WTC11 (cell line): ENCODE results near the gene LRCH4. TPM values are rescaled to one million over a fixed set of nuclear protein-coding genes. Genes with fewer than 3 reads are reported as not detected.
"Not testable (repeated sequence)": the region's sequence is repeated elsewhere in the genome, so short reads cannot be mapped to it uniquely, and the experiment has no call there.

ENCODE experiments used
- ATAC-seq: fragments of 200-7000 bp; cut with Tn5 transposase; 2 replicates; pipeline ENCODE4 v1.10.0; 2021; ENCODE audit warnings: mild to moderate bottlenecking, moderate library complexity
- CTCF ChIA-PET: fragments of 300-600 bp; sonication (Branson Sonifier 250); formaldehyde crosslinking; loops from one replicate; lab custom pipeline; 2021; ENCODE audit warnings: antibody characterized with exemption; lab: Charles Lee
- POLR2A ChIA-PET: fragments of 350-600 bp; sonication (Branson Sonifier 250); formaldehyde crosslinking; loops from one replicate; lab custom pipeline; 2021; ENCODE audit warnings: antibody characterized with exemption; lab: Charles Lee
- DNase-seq: peaks from one replicate; pipeline ENCODE4 v3.0.0; 2021; ENCODE audit warnings: low spot score
- H3K27ac Mint-ChIP-seq: 2 replicates; pipeline ENCODE4 v1.8.0; 2021; ENCODE audit warnings: mixed read lengths
- H3K27me3 Mint-ChIP-seq: 2 replicates; pipeline ENCODE4 v1.8.0; 2021; ENCODE audit warnings: low read depth, mild to moderate bottlenecking, moderate library complexity, mixed read lengths
- H3K36me3 Mint-ChIP-seq: 2 replicates; pipeline ENCODE4 v1.8.0; 2021; ENCODE audit warnings: mixed read lengths
- H3K4me1 Mint-ChIP-seq: 2 replicates; pipeline ENCODE4 v1.8.0; 2022; ENCODE audit warnings: mixed read lengths
- H3K4me3 Mint-ChIP-seq: 2 replicates; pipeline ENCODE4 v1.8.0; 2021; ENCODE audit warnings: mild to moderate bottlenecking, moderate library complexity, mixed read lengths
- H3K9me3 Mint-ChIP-seq: 2 replicates; pipeline ENCODE4 v1.8.0; 2021; ENCODE audit warnings: mixed read lengths
- ARID4B ChIP-seq: sonication (generic); formaldehyde crosslinking; IDR thresholded peaks from 2 replicates; pipeline ENCODE4 v1.8.0; 2023; ENCODE audit warnings: missing genetic modification reagents, mild to moderate bottlenecking, borderline replicate concordance
- FOXJ3 ChIP-seq: sonication (generic); formaldehyde crosslinking; IDR thresholded peaks from 2 replicates; pipeline ENCODE4 v1.9.0; 2021; ENCODE audit warnings: missing genetic modification reagents, mild to moderate bottlenecking, borderline replicate concordance
- GRHL2 ChIP-seq: fragments of 250-450 bp; sonication (Bioruptor Pico); IDR thresholded peaks from 2 replicates; pipeline ENCODE4 v1.8.0; 2022; ENCODE audit warnings: mild to moderate bottlenecking, moderate library complexity; ENCODE audit not compliant: insufficient replicate concordance, severe bottlenecking
- IRF1 ChIP-seq: sonication (generic); formaldehyde crosslinking; IDR thresholded peaks from 2 replicates; pipeline ENCODE4 v1.8.0; 2023; ENCODE audit warnings: missing genetic modification reagents
- NFATC4 ChIP-seq: fragments of 250-450 bp; sonication (Bioruptor Pico); IDR thresholded peaks from 2 replicates; pipeline ENCODE4 v1.9.0; 2021; ENCODE audit warnings: mild to moderate bottlenecking
- OVOL2 ChIP-seq: fragments of 250-450 bp; sonication (Bioruptor Pico); IDR thresholded peaks from 2 replicates; pipeline ENCODE4 v1.9.0; 2021; ENCODE audit warnings: mild to moderate bottlenecking, borderline replicate concordance
- PREB ChIP-seq: sonication (generic); formaldehyde crosslinking; IDR thresholded peaks from 2 replicates; pipeline ENCODE4 v1.8.1; 2022; ENCODE audit warnings: mild to moderate bottlenecking, missing genetic modification reagents, moderate library complexity, borderline replicate concordance
- SOX15 ChIP-seq: fragments of 250-450 bp; sonication (Bioruptor Pico); IDR thresholded peaks from 2 replicates; pipeline ENCODE4 v1.9.0; 2021; ENCODE audit warnings: mild to moderate bottlenecking
- STAT6 ChIP-seq: sonication (generic); formaldehyde crosslinking; conservative IDR thresholded peaks from 2 replicates; pipeline ENCODE4 v1.8.1; 2023; ENCODE audit warnings: mild to moderate bottlenecking, low read depth, missing genetic modification reagents, moderate library complexity
- ZNF121 ChIP-seq: sonication (generic); formaldehyde crosslinking; IDR thresholded peaks from 2 replicates; pipeline ENCODE4 v1.8.0; 2023; ENCODE audit warnings: missing genetic modification reagents
- ZNF532 ChIP-seq: fragments of 250-450 bp; sonication (Bioruptor Pico); IDR thresholded peaks from 2 replicates; pipeline ENCODE4 v1.9.0; 2021; ENCODE audit warnings: mild to moderate bottlenecking, borderline replicate concordance
- total RNA-seq: library from RNA; stranded (reverse); gene quantifications from 3 replicates; pipeline ENCODE4 v1.2.3, GENCODE V29; 2021

The LRCH4 gene
- total RNA-seq, 1 experiment from 2014 or later: 56.7 TPM

GRCh38 chr7:100538348-100538653, 47.6 kb downstream of the LRCH4 start:
- no peak for DNase-seq
- Mint-ChIP-seq H3K27ac (peak overlapping the region; percentile 94), H3K9me3 (no peaks in the 10 kb centered on the region), H3K36me3 (no peaks in the 10 kb centered on the region), H3K4me3 (peak overlapping the region; percentile 91)
- CTCF ChIA-PET: interaction anchor here (0.9 to 2.1 kb wide), 6 partner anchors 21 to 94 kb away, joined by 3 to 16 read pairs (median 4); no protein-coding TSS in a partner anchor
- POLR2A ChIA-PET: interaction anchor here (1.0 to 1.6 kb wide), 4 partner anchors 33 to 168 kb away, joined by 3 to 7 read pairs (median 4); partner anchors contain the start of genes FBXO24, LRCH4, POP7 and TSC22D4
- TF ChIP-seq IRF1 (CRISPR knock-in tag) (no peak), ARID4B (CRISPR knock-in tag) (0 out of 2 replicates have a peak, but pooled peaks have one; percentile 18)
- TF ChIP-seq, all 79 proteins: peak for 1
- Mint-ChIP-seq H3K27me3 (peaks cover 27% of the 10 kb centered on the region), H3K4me1 (peaks cover 38% of the 10 kb centered on the region)
- no peak for ATAC-seq

GRCh38 chr7:100536695-100537094, 49.2 kb downstream of the LRCH4 start:
- H3K9me3 Mint-ChIP-seq, H3K27ac Mint-ChIP-seq, DNase-seq, H3K4me3 Mint-ChIP-seq, POLR2A ChIA-PET, H3K36me3 Mint-ChIP-seq, ATAC-seq: not testable (repeated sequence)
- Mint-ChIP-seq H3K4me1 (peaks cover 23% of the 10 kb centered on the region), H3K27me3 (peaks cover 27% of the 10 kb centered on the region)
- 0 out of 2 replicates have a peak, but pooled peaks have one; percentile 2 for TF ChIP-seq ZNF121 (CRISPR knock-in tag)
- CTCF ChIA-PET: interaction anchor here (0.8 to 0.9 kb wide), 2 partner anchors 34 to 253 kb away, joined by 3 to 5 read pairs; no protein-coding TSS in a partner anchor

GRCh38 chr7:100535982-100536381, 49.9 kb downstream of the LRCH4 start:
- ATAC-seq, H3K4me3 Mint-ChIP-seq, H3K36me3 Mint-ChIP-seq, POLR2A ChIA-PET, DNase-seq, H3K27ac Mint-ChIP-seq, H3K9me3 Mint-ChIP-seq: not testable (repeated sequence)
- Mint-ChIP-seq H3K27me3 (peaks cover 20% of the 10 kb centered on the region), H3K4me1 (peaks cover 16% of the 10 kb centered on the region)
- CTCF ChIA-PET: interaction anchor here (0.9 to 1.4 kb wide), 2 partner anchors 67 to 253 kb away, joined by 3 read pairs; no protein-coding TSS in a partner anchor

GRCh38 chr7:100532165-100533022, 53.5 kb downstream of the LRCH4 start:
- H3K4me3 Mint-ChIP-seq: no peak overlapping the region
- H3K27me3 Mint-ChIP-seq: no peaks in the 10 kb centered on the region; the same call in 1 of the 2 replicates
- no peaks in the 10 kb centered on the region for H3K36me3 Mint-ChIP-seq
- H3K9me3 Mint-ChIP-seq: no peaks in the 10 kb centered on the region
- CTCF ChIA-PET: interaction anchor here (0.6 to 4.4 kb wide), 4 partner anchors 27 to 528 kb away, joined by 4 to 19 read pairs (median 4); no protein-coding TSS in a partner anchor
- ATAC-seq (no peak), DNase-seq (no peak)
- H3K27ac Mint-ChIP-seq: no peak overlapping the region
- POLR2A ChIA-PET: interaction anchor here (0.7 kb wide), 1 partner anchor 1355 kb away, joined by 6 read pairs; no protein-coding TSS in a partner anchor
- H3K4me1 Mint-ChIP-seq: no peaks in the 10 kb centered on the region
- no peak for TF ChIP-seq STAT6 (CRISPR knock-in tag)
- TF ChIP-seq OVOL2 (CRISPR knock-in tag): no peak
- TF ChIP-seq GRHL2 (CRISPR knock-in tag): no peak
- TF ChIP-seq PREB (CRISPR knock-in tag): no peak
- TF ChIP-seq NFATC4 (CRISPR knock-in tag): no peak
- TF ChIP-seq ZNF532 (CRISPR knock-in tag): no peak
- TF ChIP-seq FOXJ3: no peak
- TF ChIP-seq SOX15 (CRISPR knock-in tag): no peak
